HG02981 (cell line): ENCODE data around the gene EEFSEC.

Source experiments
- ATAC-seq: cut with Tn5 transposase; IDR thresholded peaks from one replicate; pipeline ENCODE4 v1.9.1; 2021; ENCODE audit warnings: mild to moderate bottlenecking, moderate library complexity; ENCODE audit not compliant: unreplicated experiment

The EEFSEC gene

GRCh38 chr3:128344052-128344735 lies 190.9 kb downstream of the EEFSEC start:
- ATAC-seq: no peak

- ATAC-seq: no peak
Measured at GRCh38 chr3:128345196-128345595, 191.9 kb downstream of the EEFSEC start.

GRCh38 chr3:128346562-128346961 lies 193.3 kb downstream of the EEFSEC start:
- ATAC-seq: no peak

GRCh38 chr3:128347282-128347681 lies 194.0 kb downstream of the EEFSEC start:
- ATAC-seq: no peak

GRCh38 chr3:128348075-128348474 lies 194.8 kb downstream of the EEFSEC start:
- no peak for ATAC-seq

- no peak for ATAC-seq
Measured at GRCh38 chr3:128348805-128349531, 195.7 kb downstream of the EEFSEC start.

GRCh38 chr3:128349963-128350599 lies 196.8 kb downstream of the EEFSEC start:
- no peak for ATAC-seq

GRCh38 chr3:128351546-128351945 lies 198.3 kb downstream of the EEFSEC start:
- ATAC-seq: no peak

GRCh38 chr3:128352326-128352725 lies 199.0 kb downstream of the EEFSEC start:
- ATAC-seq: no peak

GRCh38 chr3:128353361-128353965 lies 200.2 kb downstream of the EEFSEC start:
- no peak for ATAC-seq

GRCh38 chr3:128353991-128354687 lies 200.9 kb downstream of the EEFSEC start:
- no peak for ATAC-seq

GRCh38 chr3:128354788-128355542 lies 201.7 kb downstream of the EEFSEC start:
- ATAC-seq: no peak

GRCh38 chr3:128355543-128355919 lies 202.2 kb downstream of the EEFSEC start:
- no peak for ATAC-seq

GRCh38 chr3:128356822-128357221 lies 203.5 kb downstream of the EEFSEC start:
- no peak for ATAC-seq

- no peak for ATAC-seq
Measured at GRCh38 chr3:128357538-128357937, 204.3 kb downstream of the EEFSEC start.

GRCh38 chr3:128358156-128358895 lies 205.0 kb downstream of the EEFSEC start:
- no peak for ATAC-seq

- no peak for ATAC-seq
Measured at GRCh38 chr3:128359060-128359664, 205.9 kb downstream of the EEFSEC start.

- ATAC-seq: no peak
Measured at GRCh38 chr3:128359846-128360642, 206.8 kb downstream of the EEFSEC start.
